GM12891 (cell line): ENCODE results near the gene CATSPERZ.

Source experiments
- POLR2A ChIP-seq: IDR thresholded peaks from 2 replicates; pipeline ENCODE4 v1.6.1; 2011; ENCODE audit warnings: low read depth, low read length, control low read depth
- POLR2AphosphoS5 ChIP-seq: IDR thresholded peaks from 2 replicates; pipeline ENCODE4 v1.6.1; 2011; ENCODE audit warnings: low read depth, low read length, control low read depth
- TAF1 ChIP-seq: IDR thresholded peaks from 2 replicates; pipeline ENCODE4 v1.6.1; 2011; ENCODE audit warnings: low read depth, low read length, control low read depth

DNA sequence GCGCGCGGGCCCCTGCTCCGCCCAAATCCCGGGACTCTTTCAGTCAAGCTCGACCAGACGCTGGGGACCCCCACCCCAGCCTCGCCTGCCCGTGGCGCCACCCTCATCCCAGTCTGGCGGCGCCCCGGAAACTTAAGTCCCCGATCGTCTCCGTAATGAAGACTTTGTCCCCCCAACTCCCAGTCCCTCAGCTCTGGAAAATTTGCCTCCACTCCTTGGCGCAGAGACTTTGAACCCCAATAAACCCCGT, 48.5 kb upstream of the CATSPERZ start:
- TF ChIP-seq POLR2A (no peak), POLR2AphosphoS5 (no peak), TAF1 (no peak)
